ENCODE measurements around the gene ASTL.

DNA sequence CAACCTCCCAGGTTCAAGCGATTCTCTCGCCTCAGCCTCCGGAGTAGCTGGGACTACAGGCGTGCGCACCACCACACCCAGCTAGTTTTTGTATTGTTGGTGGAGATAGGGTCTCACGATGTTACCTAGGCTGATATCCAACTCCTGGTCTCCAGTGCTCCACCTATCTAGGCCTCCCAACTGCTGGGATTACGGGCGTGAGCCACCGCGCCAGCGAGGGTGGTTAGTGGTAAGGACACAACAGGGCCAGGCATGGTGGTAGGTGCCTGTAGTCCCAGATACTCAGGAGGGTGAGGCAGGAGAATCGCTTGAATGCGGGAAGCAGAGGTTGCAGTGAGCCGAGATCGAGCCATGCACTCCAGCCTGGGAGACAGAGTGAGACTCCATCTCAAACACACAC, 33.5 kb upstream of the ASTL start:
- TF ChIP-seq, protein P1, sequence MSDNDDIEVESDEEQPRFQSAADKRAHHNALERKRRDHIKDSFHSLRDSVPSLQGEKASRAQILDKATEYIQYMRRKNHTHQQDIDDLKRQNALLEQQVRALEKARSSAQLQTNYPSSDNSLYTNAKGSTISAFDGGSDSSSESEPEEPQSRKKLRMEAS (IDR thresholded peaks at IDR 0.05): no peak
- TF ChIP-seq TCF12 (IDR thresholded peaks at IDR 0.05; ENCODE audit: low read depth) (no peak), RAD21 (IDR thresholded peaks at IDR 0.05; ENCODE audit: low read depth) (no peak), YY1 (IDR thresholded peaks at IDR 0.05; ENCODE audit: low read depth) (no peak), TAF1 (IDR thresholded peaks at IDR 0.05; ENCODE audit: low read depth) (no peak), CREB1 (IDR thresholded peaks at IDR 0.05; ENCODE audit: low read depth) (no peak)
- TF ChIP-seq, protein P2, sequence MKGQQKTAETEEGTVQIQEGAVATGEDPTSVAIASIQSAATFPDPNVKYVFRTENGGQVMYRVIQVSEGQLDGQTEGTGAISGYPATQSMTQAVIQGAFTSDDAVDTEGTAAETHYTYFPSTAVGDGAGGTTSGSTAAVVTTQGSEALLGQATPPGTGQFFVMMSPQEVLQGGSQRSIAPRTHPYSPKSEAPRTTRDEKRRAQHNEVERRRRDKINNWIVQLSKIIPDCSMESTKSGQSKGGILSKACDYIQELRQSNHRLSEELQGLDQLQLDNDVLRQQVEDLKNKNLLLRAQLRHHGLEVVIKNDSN (IDR thresholded peaks at IDR 0.05): no peak
